NCI-H1048 (cell line): ENCODE data around the gene CACNA1G.

Source experiments
- DNase-seq: peaks from one replicate; lab custom pipeline; 2025; lab: John Stamatoyannopoulos, UW

The CACNA1G gene

GRCh38 chr17:50533720-50534148 lies 26.8 kb upstream of the CACNA1G start:
- no peak for DNase-seq

GRCh38 chr17:50534222-50534978 lies 26.1 kb upstream of the CACNA1G start:
- no peak for DNase-seq

- no peak for DNase-seq
These were observed 25.6 kb upstream of the CACNA1G start for GRCh38 chr17:50534979-50535326.

- no peak for DNase-seq
These were observed 25.1 kb upstream of the CACNA1G start for GRCh38 chr17:50535407-50535806.

GRCh38 chr17:50536683-50537646 lies 23.6 kb upstream of the CACNA1G start:
- no peak for DNase-seq

- no peak for DNase-seq
These were observed 22.6 kb upstream of the CACNA1G start for GRCh38 chr17:50537721-50538548.

- DNase-seq, result no peak
These were observed 21.7 kb upstream of the CACNA1G start for GRCh38 chr17:50538549-50539410.

GRCh38 chr17:50539762-50540559 lies 20.6 kb upstream of the CACNA1G start:
- no peak for DNase-seq

GRCh38 chr17:50540560-50541401 lies 19.7 kb upstream of the CACNA1G start:
- no peak for DNase-seq

- DNase-seq, result no peak
These were observed 19.2 kb upstream of the CACNA1G start for GRCh38 chr17:50541402-50541715.

GRCh38 chr17:50541716-50542688 lies 18.5 kb upstream of the CACNA1G start:
- peak; percentile 70 for DNase-seq

- DNase-seq, result no peak
These were observed 17.4 kb upstream of the CACNA1G start for GRCh38 chr17:50542795-50543774.

- no peak for DNase-seq
These were observed 16.0 kb upstream of the CACNA1G start for GRCh38 chr17:50544516-50544915.

GRCh38 chr17:50545311-50545710 lies 15.2 kb upstream of the CACNA1G start:
- no peak for DNase-seq

- no peak for DNase-seq
These were observed 13.8 kb upstream of the CACNA1G start for GRCh38 chr17:50546701-50547034.

GRCh38 chr17:50547035-50547735 lies 13.3 kb upstream of the CACNA1G start, which contains the start of gene SPATA20:
SPATA20 (plus strand) TSS chr17:50547174; CDS start chr17:50547209, 35 bp downstream.
- peak; percentile 81 for DNase-seq

GRCh38 chr17:50547736-50548083 lies 12.8 kb upstream of the CACNA1G start:
- DNase-seq, result no peak
